ENCODE measurements around the gene FBXO8. TPM values are rescaled to one million over a fixed set of nuclear protein-coding genes. Genes with fewer than 3 reads are reported as not detected.

FBXO8 gene, protein sequence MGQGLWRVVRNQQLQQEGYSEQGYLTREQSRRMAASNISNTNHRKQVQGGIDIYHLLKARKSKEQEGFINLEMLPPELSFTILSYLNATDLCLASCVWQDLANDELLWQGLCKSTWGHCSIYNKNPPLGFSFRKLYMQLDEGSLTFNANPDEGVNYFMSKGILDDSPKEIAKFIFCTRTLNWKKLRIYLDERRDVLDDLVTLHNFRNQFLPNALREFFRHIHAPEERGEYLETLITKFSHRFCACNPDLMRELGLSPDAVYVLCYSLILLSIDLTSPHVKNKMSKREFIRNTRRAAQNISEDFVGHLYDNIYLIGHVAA
- total RNA-seq (2021) (11.7 and 13.5 TPM in 2 replicates), Bru-seq, nascent RNA (percentile 74 among the genes with signal in this experiment), BruChase-seq, experiment 1, labeled RNA remaining after a 2-hour chase (percentile 54 among the genes with signal in this experiment), BruChase-seq, experiment 2, labeled RNA remaining after a 6-hour chase (percentile 44 among the genes with signal in this experiment)
- long read RNA-seq, transcript FBXO8-201 (6 exons, 2,577 nt) = major isoform, 30 of 34 reads
- long read RNA-seq, partial matches to known transcripts = 0 of 34 reads
- long read RNA-seq, other reads (novel, unspliced or antisense) = 4 of 34 reads

DNA sequence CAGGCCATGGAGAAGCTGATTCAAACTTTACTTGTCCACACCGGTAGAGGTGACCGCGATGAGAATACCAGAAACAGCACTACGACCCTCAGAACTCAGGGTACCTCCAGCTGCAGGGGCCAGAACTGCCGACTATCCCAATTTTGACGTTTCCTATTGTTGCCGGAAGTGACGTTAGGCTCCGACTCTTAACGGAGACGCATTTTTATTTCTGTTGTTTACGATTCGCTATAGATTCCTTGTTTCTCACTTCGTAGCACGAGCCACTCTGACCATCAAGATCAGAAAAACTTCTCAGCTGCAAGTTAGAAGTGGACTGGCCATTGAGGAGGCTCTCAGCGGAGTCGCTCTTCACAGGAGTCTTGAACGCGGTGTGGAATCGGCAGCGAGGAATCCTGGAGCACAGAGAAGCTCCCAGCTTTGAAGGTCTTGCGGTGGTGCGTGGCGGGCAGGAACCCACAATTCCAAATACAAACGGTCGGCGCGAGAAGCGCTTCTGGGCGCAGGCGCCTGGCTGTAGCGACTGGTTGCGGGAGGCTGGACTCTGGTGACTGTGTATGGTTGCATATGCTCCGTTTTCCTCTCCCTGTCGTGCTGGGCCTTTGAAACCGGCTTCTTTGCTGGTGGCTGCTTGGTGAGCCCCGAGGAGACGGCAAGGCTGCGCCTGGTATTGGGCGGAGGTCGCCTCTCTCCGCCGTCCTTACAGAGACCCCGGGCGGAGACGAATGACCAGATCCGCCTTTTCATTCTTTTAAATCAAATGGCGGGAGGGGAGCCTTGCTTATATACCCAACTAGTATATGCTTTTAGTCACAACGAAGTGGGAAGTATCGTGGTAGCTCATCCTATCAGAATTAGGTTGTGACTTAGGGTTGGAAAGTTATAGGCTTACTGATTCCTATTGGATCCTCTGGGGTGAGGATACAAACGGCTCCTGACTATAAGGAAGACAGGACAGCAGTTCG lies at the start of gene FBXO8, which contains the start of gene CEP44:
FBXO8 (minus strand) TSS at position 161 of the 965 bp plus-strand sequence. CDS start 20,575 bp downstream, outside the sequence.
CEP44 (plus strand) TSS at position 405 of the 965 bp plus-strand sequence. CDS start 15,211 bp downstream, outside the sequence.
- Histone ChIP-seq H3K27me3 (replicated peaks; ENCODE audit: insufficient read depth, low read depth, low read length, poor library complexity) (no peaks in the 10 kb centered on the region), H3K36me3 (ENCODE audit: insufficient read depth, low read length, poor library complexity, severe bottlenecking) (no peaks in the 10 kb centered on the region), H3K27ac (ENCODE audit: low read depth, low read length, poor library complexity, severe bottlenecking) (peak within 1 kb of the TSS; percentile 99), H3K9me3 (ENCODE audit: low read depth, low read length, poor library complexity, severe bottlenecking) (peaks cover 10% of the 10 kb centered on the region), H3K4me3 (ENCODE audit: low read depth, low read length, poor library complexity, severe bottlenecking) (peak within 1 kb of the TSS; percentile 63), H3K4me1 (ENCODE audit: insufficient read depth, low read length, poor library complexity, severe bottlenecking) (peaks cover 15% of the 10 kb centered on the region)
- intact Hi-C loops (cut with micrococcal nuclease; ENCODE audit: unreplicated experiment) = no loop called here
- TF ChIP-seq EZH2 (IDR thresholded peaks at IDR 0.05; ENCODE audit: borderline replicate concordance, low read depth, low read length, poor library complexity, severe bottlenecking) = no peak
- TF ChIP-seq, protein P1, sequence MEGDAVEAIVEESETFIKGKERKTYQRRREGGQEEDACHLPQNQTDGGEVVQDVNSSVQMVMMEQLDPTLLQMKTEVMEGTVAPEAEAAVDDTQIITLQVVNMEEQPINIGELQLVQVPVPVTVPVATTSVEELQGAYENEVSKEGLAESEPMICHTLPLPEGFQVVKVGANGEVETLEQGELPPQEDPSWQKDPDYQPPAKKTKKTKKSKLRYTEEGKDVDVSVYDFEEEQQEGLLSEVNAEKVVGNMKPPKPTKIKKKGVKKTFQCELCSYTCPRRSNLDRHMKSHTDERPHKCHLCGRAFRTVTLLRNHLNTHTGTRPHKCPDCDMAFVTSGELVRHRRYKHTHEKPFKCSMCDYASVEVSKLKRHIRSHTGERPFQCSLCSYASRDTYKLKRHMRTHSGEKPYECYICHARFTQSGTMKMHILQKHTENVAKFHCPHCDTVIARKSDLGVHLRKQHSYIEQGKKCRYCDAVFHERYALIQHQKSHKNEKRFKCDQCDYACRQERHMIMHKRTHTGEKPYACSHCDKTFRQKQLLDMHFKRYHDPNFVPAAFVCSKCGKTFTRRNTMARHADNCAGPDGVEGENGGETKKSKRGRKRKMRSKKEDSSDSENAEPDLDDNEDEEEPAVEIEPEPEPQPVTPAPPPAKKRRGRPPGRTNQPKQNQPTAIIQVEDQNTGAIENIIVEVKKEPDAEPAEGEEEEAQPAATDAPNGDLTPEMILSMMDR (conservative IDR thresholded peaks at IDR 0.05; ENCODE audit: low read depth, low read length) = no peak
- TSS peak; percentile 42 for BruUV-seq (replicated peaks)
- POLR2A ChIA-PET (ENCODE audit: low non-redundant PET) = interaction anchor here (0.6 kb wide), 1 partner anchor 1164 kb away, joined by 4 read pairs; no protein-coding TSS in a partner anchor
- CTCF ChIA-PET = interaction anchor here (0.6 kb wide), 1 partner anchor 1385 kb away, joined by 3 read pairs; no protein-coding TSS in a partner anchor
- DNase-seq (ENCODE audit: low spot score) = peak; percentile 87

DNA sequence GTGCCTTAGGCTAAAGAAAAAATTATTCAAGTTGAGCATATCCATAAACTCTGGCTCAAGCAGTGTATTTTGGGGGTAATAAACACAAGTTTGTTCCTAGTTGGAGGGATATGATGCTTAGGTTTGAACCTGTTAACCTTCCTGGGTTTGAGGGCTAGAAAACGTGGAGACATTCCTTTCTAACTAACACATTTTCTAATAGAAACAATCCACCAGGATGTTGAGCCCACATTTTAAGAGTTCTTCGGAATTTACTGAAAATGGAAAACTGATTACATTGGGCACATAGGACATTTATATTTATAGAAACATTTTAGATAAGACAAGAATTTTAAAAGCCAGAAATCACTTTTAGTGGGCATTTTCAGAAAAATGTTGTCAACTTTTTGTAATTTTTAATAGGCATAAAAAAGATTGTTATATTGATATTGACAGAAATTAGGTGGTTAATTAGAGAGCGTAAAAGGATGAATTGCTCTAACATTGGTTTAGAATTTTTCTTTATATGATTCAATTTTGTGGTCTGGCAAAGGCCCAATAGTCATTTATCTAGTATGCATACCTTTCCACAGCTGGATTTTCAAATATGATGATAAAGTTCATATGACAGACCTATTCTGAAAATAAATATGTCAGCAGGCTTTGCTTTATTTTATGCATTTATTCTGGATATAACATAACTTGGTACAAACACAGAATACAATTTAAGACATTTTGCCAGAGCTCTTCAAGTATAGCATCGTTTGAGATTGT lies 49.5 kb upstream of the FBXO8 start:
- CTCF ChIA-PET = no interaction called here
- DNase-seq (ENCODE audit: low spot score) = no peak
- intact Hi-C loops (cut with micrococcal nuclease; ENCODE audit: unreplicated experiment) = no loop called here
- POLR2A ChIA-PET (ENCODE audit: low non-redundant PET) = no interaction called here
- H3K27ac ChIP-seq (ENCODE audit: low read depth, low read length, poor library complexity, severe bottlenecking) = no peak overlapping the region
- BruUV-seq (replicated peaks) = no TSS peak
- no peaks in the 10 kb centered on the region for H3K4me1 ChIP-seq (ENCODE audit: insufficient read depth, low read length, poor library complexity, severe bottlenecking)
- H3K36me3 ChIP-seq (ENCODE audit: insufficient read depth, low read length, poor library complexity, severe bottlenecking) = no peaks in the 10 kb centered on the region
- no peaks in the 10 kb centered on the region for H3K9me3 ChIP-seq (ENCODE audit: low read depth, low read length, poor library complexity, severe bottlenecking)
- no peaks in the 10 kb centered on the region for H3K27me3 ChIP-seq (replicated peaks; ENCODE audit: insufficient read depth, low read depth, low read length, poor library complexity)
- no peak for TF ChIP-seq EZH2 (IDR thresholded peaks at IDR 0.05; ENCODE audit: borderline replicate concordance, low read depth, low read length, poor library complexity, severe bottlenecking)
- TF ChIP-seq, protein P1 (conservative IDR thresholded peaks at IDR 0.05; ENCODE audit: low read depth, low read length) = no peak
- no peak overlapping the region for H3K4me3 ChIP-seq (ENCODE audit: low read depth, low read length, poor library complexity, severe bottlenecking)
